ENCODE data around the gene TEX14.

- TF ChIP-seq CTCF (IDR thresholded peaks at IDR 0.05; ENCODE audit: borderline replicate concordance, extremely low read depth, low read length, poor library complexity, severe bottlenecking), result no peak
- TF ChIP-seq EZH2 (IDR thresholded peaks at IDR 0.05; ENCODE audit: borderline replicate concordance, low read depth, low read length, severe bottlenecking), result no peak
These were observed 39.1 kb upstream of the TEX14 start for GRCh38 chr17:58730937-58731336.

Measured in DND-41 (cell line).